A673 (cell line): ENCODE results near the gene VN1R5. TPM values are rescaled to one million over a fixed set of nuclear protein-coding genes. Genes with fewer than 3 reads are reported as not detected.

ENCODE experiments used
- BruUV-seq: library from RNA; stranded (reverse); fragments of 400-500 nt; replicated peaks from 2 replicates; lab custom pipeline; 2021; lab: Mats Ljungman, UMichigan
- CTCF ChIA-PET: fragments of 300-600 bp; sonication (Branson Sonifier 250); formaldehyde crosslinking; loops from one replicate; lab custom pipeline; 2022; ENCODE audit warnings: antibody characterized with exemption; lab: Charles Lee
- POLR2A ChIA-PET: fragments of 300-600 bp; sonication (Branson Sonifier 250); formaldehyde crosslinking; loops from one replicate; lab custom pipeline; 2022; ENCODE audit warnings: antibody characterized with exemption; ENCODE audit not compliant: low non-redundant PET; lab: Charles Lee
- DNase-seq: peaks from one replicate; pipeline ENCODE4 v3.0.0-alpha.2; 2015; ENCODE audit warnings: low spot score
- H3K27ac ChIP-seq: fragments of 200-600 bp; sonication (generic); 2 replicates; pipeline ENCODE4 v1.5.1; 2016; ENCODE audit warnings: mixed run types, low read depth, mild to moderate bottlenecking, mixed read lengths, antibody characterized with exemption, low read length; ENCODE audit not compliant: poor library complexity, severe bottlenecking
- H3K27me3 ChIP-seq: fragments of 200-600 bp; sonication (generic); replicated peaks from 2 replicates; pipeline ENCODE4 v1.6.1; 2017; ENCODE audit warnings: mixed run types, low read depth, mild to moderate bottlenecking, mixed read lengths, antibody characterized with exemption, low read length; ENCODE audit not compliant: insufficient read depth, poor library complexity
- H3K36me3 ChIP-seq: fragments of 200-600 bp; sonication (generic); 2 replicates; pipeline ENCODE4 v1.6.1; 2016; ENCODE audit warnings: mixed run types, mild to moderate bottlenecking, mixed read lengths, antibody characterized with exemption, low read length; ENCODE audit not compliant: insufficient read depth, poor library complexity, severe bottlenecking
- H3K4me1 ChIP-seq: fragments of 200-600 bp; sonication (generic); 2 replicates; pipeline ENCODE4 v1.6.1; 2017; ENCODE audit warnings: mixed run types, mild to moderate bottlenecking, mixed read lengths, antibody characterized with exemption, low read length; ENCODE audit not compliant: insufficient read depth, poor library complexity, severe bottlenecking
- H3K4me3 ChIP-seq: fragments of 200-600 bp; sonication (generic); 2 replicates; pipeline ENCODE4 v1.5.1; 2016; ENCODE audit warnings: low read depth, mixed run types, mild to moderate bottlenecking, mixed read lengths, low read length; ENCODE audit not compliant: poor library complexity, severe bottlenecking
- H3K9me3 ChIP-seq: fragments of 200-600 bp; sonication (generic); 2 replicates; pipeline ENCODE4 v1.6.1; 2016; ENCODE audit warnings: mixed run types, low read depth, mild to moderate bottlenecking, mixed read lengths, antibody characterized with exemption, low read length; ENCODE audit not compliant: poor library complexity, severe bottlenecking
- CTCF ChIP-seq: fragments of 300-800, 200-600 bp; sonication (generic); conservative IDR thresholded peaks from 2 replicates; pipeline ENCODE4 v1.5.1; 2017; ENCODE audit warnings: low read depth, mild to moderate bottlenecking, antibody characterized with exemption, low read length, moderate library complexity, mixed read lengths
- EZH2 ChIP-seq: fragments of 200-600 bp; sonication (generic); IDR thresholded peaks from 2 replicates; pipeline ENCODE4 v1.6.1; 2017; ENCODE audit warnings: borderline replicate concordance, low read depth, mild to moderate bottlenecking, mixed read lengths, antibody characterized with exemption, low read length; ENCODE audit not compliant: poor library complexity, severe bottlenecking
- intact Hi-C: fragments of 100-400 bp; cut with micrococcal nuclease; formaldehyde crosslinking; loops from one replicate; pipeline ENCODE4 v1.10.0; 2022; ENCODE audit not compliant: unreplicated experiment
- total RNA-seq: library from RNA; stranded (reverse); gene quantifications from 2 replicates; pipeline ENCODE4 v1.2.3, GENCODE V29; 2021

Gene VN1R5
- total RNA-seq, 1 experiment from 2014 or later: not detected

- BruUV-seq: no TSS peak
- peaks cover 10% of the 10 kb centered on the region for H3K36me3 ChIP-seq
- ChIA-PET CTCF (no interaction called here), POLR2A (no interaction called here)
- no peaks in the 10 kb centered on the region for H3K9me3 ChIP-seq
- DNase-seq: no peak
- H3K4me1 ChIP-seq: no peaks in the 10 kb centered on the region
- no peak overlapping the region for H3K27ac ChIP-seq
- TF ChIP-seq CTCF: no peak
- TF ChIP-seq EZH2: no peak
- intact Hi-C loops: no loop called here
- no peak overlapping the region for H3K4me3 ChIP-seq
- no peaks in the 10 kb centered on the region for H3K27me3 ChIP-seq
These were observed 42.8 kb downstream of the VN1R5 start for GRCh38 chr1:247298701-247299100.

GRCh38 chr1:247299723-247300381, 44.0 kb downstream of the VN1R5 start:
- POLR2A ChIA-PET: no interaction called here
- peaks cover 14% of the 10 kb centered on the region for H3K36me3 ChIP-seq
- H3K27me3 ChIP-seq: no peaks in the 10 kb centered on the region
- H3K4me3 ChIP-seq: no peak overlapping the region
- H3K27ac ChIP-seq: no peak overlapping the region
- CTCF ChIA-PET: no interaction called here
- no peaks in the 10 kb centered on the region for H3K9me3 ChIP-seq
- no peak for TF ChIP-seq EZH2
- no peak for TF ChIP-seq CTCF
- no TSS peak for BruUV-seq
- intact Hi-C loops: no loop called here
- H3K4me1 ChIP-seq: no peaks in the 10 kb centered on the region
- no peak for DNase-seq

GRCh38 chr1:247300491-247301175, 44.8 kb downstream of the VN1R5 start:
- no peaks in the 10 kb centered on the region for H3K27me3 ChIP-seq
- CTCF ChIA-PET: no interaction called here
- intact Hi-C loops: no loop called here
- POLR2A ChIA-PET: no interaction called here
- no peak for TF ChIP-seq EZH2
- no peak for TF ChIP-seq CTCF
- H3K27ac ChIP-seq: no peak overlapping the region
- no peak for DNase-seq
- H3K36me3 ChIP-seq: peaks cover 21% of the 10 kb centered on the region
- no peak overlapping the region for H3K4me3 ChIP-seq
- no TSS peak for BruUV-seq
- no peaks in the 10 kb centered on the region for H3K4me1 ChIP-seq
- H3K9me3 ChIP-seq: no peaks in the 10 kb centered on the region
